GM19035 (cell line): ENCODE measurements around the gene PRTG.
"Not testable (repeated sequence)": the region's sequence is repeated elsewhere in the genome, so short reads cannot be mapped to it uniquely, and the experiment has no call there.

Experiments
- ATAC-seq: cut with Tn5 transposase; IDR thresholded peaks from one replicate; pipeline ENCODE4 v1.9.1; 2021; ENCODE audit not compliant: unreplicated experiment

Gene PRTG

GRCh38 chr15:55649058-55649423 lies 93.9 kb downstream of the PRTG start:
- no peak for ATAC-seq

DNA sequence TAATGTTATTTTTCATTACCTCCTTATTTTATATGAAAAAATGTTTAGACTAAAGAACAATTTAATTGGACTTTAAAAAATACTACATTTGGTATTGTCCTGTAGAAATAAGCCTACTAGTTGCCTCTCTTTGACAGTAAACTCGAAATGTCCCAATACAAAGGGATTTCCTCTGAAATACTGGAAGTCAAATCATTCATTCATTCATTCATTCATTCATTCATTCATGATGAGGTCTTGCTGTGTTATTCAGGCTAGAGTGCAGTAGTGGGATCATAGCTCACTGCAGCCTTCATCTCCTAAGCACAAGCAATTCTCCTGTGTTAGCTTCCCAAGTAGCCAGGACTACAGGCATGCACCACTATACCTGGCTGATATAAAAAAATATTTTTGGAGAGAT lies 104.2 kb downstream of the PRTG start:
- no peak for ATAC-seq

GRCh38 chr15:55637086-55637485 lies 105.9 kb downstream of the PRTG start:
- no peak for ATAC-seq

DNA sequence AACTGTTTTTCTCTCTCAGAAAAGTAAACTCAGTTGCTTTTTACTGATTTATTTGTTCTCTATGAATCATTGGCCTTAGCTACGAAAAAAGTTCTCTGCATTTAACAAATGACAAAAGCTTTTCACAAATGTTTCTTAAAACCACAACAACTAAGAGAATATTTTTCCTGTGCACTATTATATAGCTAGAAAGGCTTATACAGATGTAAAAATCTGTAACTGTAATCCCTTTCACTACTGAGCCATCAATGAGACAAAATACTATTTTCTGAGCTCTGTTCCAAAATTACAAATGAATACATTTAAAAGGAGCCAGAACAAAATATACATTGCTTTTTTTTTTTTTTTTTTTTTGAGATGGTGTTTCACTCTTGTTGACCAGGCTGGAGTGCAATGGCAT lies 109.2 kb downstream of the PRTG start:
- ATAC-seq = no peak

GRCh38 chr15:55632434-55632833 lies 110.5 kb downstream of the PRTG start:
- no peak for ATAC-seq

- ATAC-seq = no peak
These were observed 112.1 kb downstream of the PRTG start for GRCh38 chr15:55630858-55631257.

- ATAC-seq = no peak
These were observed 114.6 kb downstream of the PRTG start for GRCh38 chr15:55628369-55628730.

DNA sequence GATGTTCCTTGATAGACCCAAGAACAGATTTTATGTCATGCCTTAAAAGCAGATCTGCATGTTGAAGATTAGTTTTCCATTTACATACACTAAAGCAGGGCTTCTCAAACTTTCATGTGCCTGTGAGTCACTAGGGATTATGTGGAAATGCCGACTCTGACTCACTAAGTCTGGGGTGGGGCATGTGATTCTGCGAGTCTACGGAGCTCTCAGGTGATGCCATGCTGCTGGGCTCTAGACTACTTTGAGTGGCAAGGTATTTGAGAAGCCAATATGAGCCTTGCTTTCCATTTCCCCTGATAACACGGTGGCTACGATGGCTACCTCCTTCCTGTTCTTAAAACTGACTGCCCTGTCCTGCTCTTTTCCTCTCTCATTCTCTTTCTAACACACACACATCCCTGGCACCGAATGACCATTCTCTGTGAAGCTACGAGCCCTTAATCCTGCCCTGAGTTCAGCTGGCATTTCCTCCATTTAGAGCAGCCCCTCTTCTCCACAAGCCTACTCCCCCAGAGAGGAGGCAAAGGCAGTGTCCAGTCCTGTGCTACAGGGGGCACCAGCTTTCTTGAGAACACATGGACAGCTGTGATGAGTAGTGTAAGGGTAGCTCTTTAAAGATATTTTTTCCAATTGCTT lies 115.1 kb downstream of the PRTG start:
- no peak for ATAC-seq

GRCh38 chr15:55619783-55620182 lies 123.2 kb downstream of the PRTG start:
- ATAC-seq = no peak

DNA sequence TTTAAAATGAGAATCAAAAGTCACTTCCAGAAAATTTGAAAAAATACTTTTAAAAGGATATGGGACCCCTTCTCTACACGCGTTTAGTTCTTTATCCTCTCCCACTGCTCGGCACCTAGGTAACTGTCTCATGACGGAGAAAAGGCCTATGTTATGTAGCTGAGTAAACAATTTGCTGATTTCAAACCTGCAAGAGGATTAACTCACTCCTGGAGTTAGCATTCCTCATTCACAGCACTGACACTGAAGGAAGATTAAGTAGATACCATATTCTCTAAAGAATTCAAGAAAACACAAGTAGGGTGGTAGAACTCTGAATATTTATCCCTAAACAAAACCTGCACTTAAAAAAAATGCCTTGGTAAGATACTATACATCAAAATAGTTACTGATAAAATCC lies 124.6 kb downstream of the PRTG start:
- ATAC-seq = no peak

- no peak for ATAC-seq
These were observed 127.5 kb downstream of the PRTG start for GRCh38 chr15:55615445-55615844.

DNA sequence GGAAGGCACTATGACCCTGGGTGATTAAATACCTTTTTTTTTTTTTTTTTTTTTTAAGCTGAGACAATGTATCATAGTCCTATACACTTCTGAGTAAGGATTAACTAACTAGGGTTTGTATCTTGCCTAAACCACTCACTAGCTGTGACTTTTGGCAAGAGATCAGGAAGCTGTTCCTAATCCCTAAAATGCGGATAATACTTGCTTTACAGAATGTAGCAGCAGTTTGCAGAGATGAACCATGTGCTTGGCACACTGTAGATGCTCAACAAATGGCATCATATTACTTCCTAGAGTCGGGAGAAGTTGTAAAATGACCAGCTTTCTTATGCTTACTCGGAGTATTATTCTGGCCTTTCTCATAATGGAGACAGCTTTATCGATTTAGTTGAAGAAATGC lies 129.2 kb downstream of the PRTG start:
- no peak for ATAC-seq

DNA sequence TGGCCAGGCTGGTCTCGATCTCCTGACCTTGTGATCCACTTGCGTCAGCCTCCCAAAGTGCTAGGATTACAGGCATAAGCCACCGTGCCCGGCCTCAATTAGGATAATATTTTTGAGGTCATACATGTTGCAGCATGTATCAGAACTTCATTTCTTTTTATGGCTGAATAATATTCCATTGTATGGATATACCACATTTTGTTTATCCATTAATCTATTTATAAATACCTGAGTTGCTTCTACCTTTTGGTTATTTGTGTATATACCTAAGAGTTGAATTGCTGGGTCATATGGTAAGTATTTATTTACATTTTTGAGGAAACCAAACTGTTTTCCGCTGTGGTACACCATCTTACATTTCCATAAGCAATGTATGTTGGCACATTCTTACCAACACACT lies 136.7 kb downstream of the PRTG start:
- ATAC-seq = no peak

DNA sequence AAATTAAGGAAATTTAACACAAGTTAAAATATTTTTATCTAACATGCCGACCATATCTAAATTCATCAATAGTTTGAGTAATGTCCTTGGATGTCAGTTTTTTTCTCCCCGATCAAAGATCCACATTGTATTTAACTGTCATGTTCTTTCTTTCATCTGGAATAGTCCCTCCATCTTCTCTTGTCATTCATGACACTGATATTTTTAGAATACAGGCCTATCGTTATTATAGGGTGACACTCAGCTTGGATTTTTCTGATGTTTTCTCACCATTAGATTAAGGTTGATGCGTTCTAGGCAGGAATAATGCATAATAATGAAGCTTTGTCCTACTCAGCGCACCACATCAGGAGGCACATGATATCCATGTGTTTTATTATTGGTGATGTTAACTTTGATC lies 141.6 kb downstream of the PRTG start:
- ATAC-seq = no peak

- ATAC-seq = no peak
These were observed 143.5 kb downstream of the PRTG start for GRCh38 chr15:55599439-55599838.

- not testable (repeated sequence) for ATAC-seq
These were observed 149.9 kb downstream of the PRTG start for GRCh38 chr15:55593019-55593418.

DNA sequence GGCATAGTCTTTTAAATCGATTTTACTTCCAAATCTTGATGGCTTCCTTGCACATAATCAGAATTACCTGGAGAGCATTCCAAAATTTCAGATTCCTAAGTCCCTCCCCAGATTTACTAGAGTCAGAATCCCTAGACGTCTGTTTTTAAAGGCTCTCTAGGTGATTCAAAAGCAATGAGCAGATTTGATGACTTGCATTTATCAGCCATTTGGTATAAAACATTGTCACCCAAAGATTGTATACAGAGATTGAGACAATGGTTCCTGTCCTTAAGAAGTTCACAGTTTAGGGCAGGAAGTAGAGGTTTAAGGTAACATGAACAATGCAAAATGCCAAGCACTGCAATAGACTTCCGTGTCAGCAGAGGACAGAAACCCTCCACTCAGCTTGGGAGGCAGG lies 152.2 kb downstream of the PRTG start:
- ATAC-seq = no peak

DNA sequence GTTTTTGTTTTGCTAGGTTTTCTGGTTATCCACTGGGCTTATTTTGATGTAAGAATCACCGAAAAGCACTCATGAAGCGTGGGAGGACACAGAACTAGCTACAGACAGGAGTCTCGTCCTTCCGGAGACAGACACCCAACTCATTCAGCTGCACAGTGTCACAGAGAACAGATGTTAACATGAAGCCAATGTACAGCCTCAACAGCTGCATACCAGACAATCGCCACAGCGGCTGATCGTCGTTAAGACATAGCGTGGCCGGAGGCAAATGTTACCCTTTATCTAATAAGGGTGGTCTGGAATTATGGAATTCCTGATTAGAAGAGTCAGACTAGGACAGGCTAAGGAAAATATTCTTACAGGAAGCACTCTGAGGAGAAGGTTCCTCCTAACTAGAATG lies 153.7 kb downstream of the PRTG start:
- no peak for ATAC-seq

GRCh38 chr15:55588815-55589115 lies 154.2 kb downstream of the PRTG start:
- no peak for ATAC-seq

- peak; percentile 73 for ATAC-seq
These were observed 154.7 kb downstream of the PRTG start, which contains the start of gene PYGO1 for GRCh38 chr15:55588070-55588814. Gene PYGO1, minus strand, starts transcription at chr15:55588345. Its CDS starts 462 bp downstream, at chr15:55587883.

- ATAC-seq = peak; percentile 37
These were observed 155.5 kb downstream of the PRTG start for GRCh38 chr15:55587321-55588069.

DNA sequence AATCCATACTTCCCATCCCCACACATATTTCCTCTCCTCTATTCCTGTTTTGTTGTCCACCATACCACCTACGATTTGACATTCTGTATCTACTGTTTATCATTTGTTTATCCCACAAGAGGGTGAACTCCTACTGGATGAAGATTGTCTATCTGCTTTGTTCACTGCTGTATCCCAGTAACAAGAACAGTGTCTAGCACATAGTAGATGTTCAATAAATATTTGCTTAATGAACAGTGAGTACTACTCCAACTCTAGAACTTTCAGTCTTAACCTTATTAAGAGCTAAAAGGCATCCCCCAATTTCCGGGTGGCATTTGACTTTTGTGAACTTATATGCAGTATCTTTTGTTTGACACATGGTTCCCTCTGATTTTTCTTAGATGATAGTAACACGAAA lies 156.1 kb downstream of the PRTG start:
- no peak for ATAC-seq
